MM.1S (cell line): ENCODE data around the gene NME3.

Source experiments
- DNase-seq: peaks from one replicate; pipeline ENCODE4 v3.0.0-alpha.2; 2015
- H2AFZ ChIP-seq: fragments of 300-600 bp; sonication (generic); 2 replicates; pipeline ENCODE4 v1.6.0; 2016; ENCODE audit warnings: antibody characterized with exemption, low read length
- H3F3A ChIP-seq: fragments of 300-600 bp; sonication (generic); 2 replicates; pipeline ENCODE4 v1.6.1; 2016; ENCODE audit warnings: mild to moderate bottlenecking, antibody characterized with exemption, low read length, moderate library complexity, mixed read lengths; ENCODE audit not compliant: insufficient read depth
- H3K27ac ChIP-seq: fragments of 300-600 bp; sonication (generic); 2 replicates; pipeline ENCODE4 v1.5.1; 2016; ENCODE audit warnings: mild to moderate bottlenecking, low read length
- H3K27me3 ChIP-seq: fragments of 300-600 bp; sonication (generic); replicated peaks from 2 replicates; pipeline ENCODE4 v1.6.0; 2016; ENCODE audit warnings: low read length; ENCODE audit not compliant: insufficient read depth
- H3K36me3 ChIP-seq: fragments of 300-600 bp; sonication (generic); replicated peaks from 2 replicates; pipeline ENCODE4 v1.6.1; 2016; ENCODE audit warnings: mild to moderate bottlenecking, low read length, mixed read lengths; ENCODE audit not compliant: insufficient read depth
- H3K4me1 ChIP-seq: fragments of 300-600 bp; sonication (generic); 2 replicates; pipeline ENCODE4 v1.6.1; 2016; ENCODE audit warnings: low read length, mixed read lengths
- H3K4me2 ChIP-seq: fragments of 300-600 bp; sonication (generic); 2 replicates; pipeline ENCODE4 v1.6.0; 2016; ENCODE audit warnings: low read depth, low read length
- H3K4me3 ChIP-seq: fragments of 300-600 bp; sonication (generic); 2 replicates; pipeline ENCODE4 v1.5.1; 2016; ENCODE audit warnings: low read length, mixed read lengths
- H3K79me2 ChIP-seq: fragments of 300-600 bp; sonication (generic); 2 replicates; pipeline ENCODE4 v1.6.1; 2016; ENCODE audit warnings: mixed run types, low read length, mixed read lengths
- H3K9ac ChIP-seq: fragments of 300-600 bp; sonication (generic); 2 replicates; pipeline ENCODE4 v1.6.1; 2016; ENCODE audit warnings: low read length, mixed read lengths
- H3K9me2 ChIP-seq: fragments of 300-600 bp; sonication (generic); replicated peaks from 2 replicates; pipeline ENCODE4 v1.6.1; 2016; ENCODE audit warnings: mild to moderate bottlenecking, low read length, mixed read lengths; ENCODE audit not compliant: insufficient read depth
- H3K9me3 ChIP-seq: fragments of 300-600 bp; sonication (generic); replicated peaks from 2 replicates; pipeline ENCODE4 v1.6.1; 2016; ENCODE audit warnings: mild to moderate bottlenecking, low read length, mixed read lengths; ENCODE audit not compliant: insufficient read depth
- H4K20me1 ChIP-seq: fragments of 300-600 bp; sonication (generic); 2 replicates; pipeline ENCODE4 v1.6.1; 2016; ENCODE audit warnings: mild to moderate bottlenecking, low read length, moderate library complexity, mixed read lengths; ENCODE audit not compliant: insufficient read depth
- CTCF ChIP-seq: fragments of 300-600 bp; sonication (generic); IDR thresholded peaks from 2 replicates; pipeline ENCODE4 v1.5.1; 2016; ENCODE audit warnings: antibody characterized with exemption, low read length, mixed read lengths
- EZH2 ChIP-seq: fragments of 300-600 bp; sonication (generic); optimal IDR thresholded peaks from 2 replicates; pipeline ENCODE3; 2017; ENCODE audit warnings: low read depth, mild to moderate bottlenecking, antibody characterized with exemption, low read length, mixed read lengths
- EZH2phosphoT487 ChIP-seq: fragments of 300-600 bp; sonication (generic); IDR thresholded peaks from 2 replicates; pipeline ENCODE4 v1.6.1; 2018; ENCODE audit warnings: antibody characterized with exemption, low read length

Gene NME3

DNA sequence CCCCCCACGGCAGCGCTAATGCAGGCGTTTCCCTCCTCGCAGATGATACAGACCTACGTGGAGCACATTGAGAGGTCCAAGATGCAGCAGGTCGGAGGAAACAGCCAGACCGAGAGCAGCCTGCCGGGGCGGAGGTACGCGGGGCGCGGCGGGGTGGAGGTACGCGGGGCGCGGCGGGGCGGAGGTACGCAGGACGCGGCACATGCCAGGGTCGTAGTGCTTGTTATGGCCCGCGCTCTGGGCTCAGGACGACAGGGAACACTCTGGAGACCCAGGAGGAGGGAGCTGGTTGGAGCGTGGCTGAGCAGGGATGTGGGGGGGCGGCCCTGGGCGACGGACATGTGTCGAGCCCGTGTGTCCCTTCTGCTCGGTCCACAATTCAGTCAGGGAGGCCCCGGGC is 41.9 kb downstream of the NME3 start:
- H3K9me3 ChIP-seq: no peaks in the 10 kb centered on the region
- no peak overlapping the region for H3K27ac ChIP-seq
- no peaks in the 10 kb centered on the region for H3F3A ChIP-seq
- no peaks in the 10 kb centered on the region for H3K4me1 ChIP-seq
- TF ChIP-seq CTCF: no peak
- no peak for TF ChIP-seq EZH2
- no peak for TF ChIP-seq EZH2phosphoT487
- H3K4me2 ChIP-seq: no peak overlapping the region
- H3K79me2 ChIP-seq: peaks cover 15% of the 10 kb centered on the region
- H3K27me3 ChIP-seq: no peaks in the 10 kb centered on the region
- no peak for DNase-seq
- H3K4me3 ChIP-seq: no peak overlapping the region
- no peak overlapping the region for H3K9ac ChIP-seq
- no peaks in the 10 kb centered on the region; the same call in 1 of the 2 replicates for H3K36me3 ChIP-seq
- no peaks in the 10 kb centered on the region for H4K20me1 ChIP-seq
- no peaks in the 10 kb centered on the region for H3K9me2 ChIP-seq
- H2AFZ ChIP-seq: no peak overlapping the region

DNA sequence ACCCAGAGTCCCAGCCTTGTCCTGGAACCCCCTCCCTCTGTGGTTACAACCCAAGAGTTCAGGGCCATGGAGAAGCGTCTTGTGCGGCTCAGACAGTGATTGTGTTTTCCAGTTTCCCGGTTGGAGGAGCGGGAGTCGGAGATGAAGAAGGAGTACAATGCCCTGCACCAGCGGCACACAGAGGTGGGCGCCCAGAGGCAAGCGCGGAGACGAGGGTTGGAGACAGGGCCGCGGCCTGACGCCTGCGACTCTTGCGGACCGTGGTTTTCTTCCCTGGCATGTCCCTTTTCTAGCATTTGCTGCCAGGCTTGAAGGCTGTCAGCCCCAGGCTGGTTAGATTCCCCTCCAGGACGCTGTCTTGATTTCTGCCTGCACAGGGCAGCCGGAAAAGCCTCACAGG is 42.3 kb downstream of the NME3 start:
- no peak for DNase-seq

DNA sequence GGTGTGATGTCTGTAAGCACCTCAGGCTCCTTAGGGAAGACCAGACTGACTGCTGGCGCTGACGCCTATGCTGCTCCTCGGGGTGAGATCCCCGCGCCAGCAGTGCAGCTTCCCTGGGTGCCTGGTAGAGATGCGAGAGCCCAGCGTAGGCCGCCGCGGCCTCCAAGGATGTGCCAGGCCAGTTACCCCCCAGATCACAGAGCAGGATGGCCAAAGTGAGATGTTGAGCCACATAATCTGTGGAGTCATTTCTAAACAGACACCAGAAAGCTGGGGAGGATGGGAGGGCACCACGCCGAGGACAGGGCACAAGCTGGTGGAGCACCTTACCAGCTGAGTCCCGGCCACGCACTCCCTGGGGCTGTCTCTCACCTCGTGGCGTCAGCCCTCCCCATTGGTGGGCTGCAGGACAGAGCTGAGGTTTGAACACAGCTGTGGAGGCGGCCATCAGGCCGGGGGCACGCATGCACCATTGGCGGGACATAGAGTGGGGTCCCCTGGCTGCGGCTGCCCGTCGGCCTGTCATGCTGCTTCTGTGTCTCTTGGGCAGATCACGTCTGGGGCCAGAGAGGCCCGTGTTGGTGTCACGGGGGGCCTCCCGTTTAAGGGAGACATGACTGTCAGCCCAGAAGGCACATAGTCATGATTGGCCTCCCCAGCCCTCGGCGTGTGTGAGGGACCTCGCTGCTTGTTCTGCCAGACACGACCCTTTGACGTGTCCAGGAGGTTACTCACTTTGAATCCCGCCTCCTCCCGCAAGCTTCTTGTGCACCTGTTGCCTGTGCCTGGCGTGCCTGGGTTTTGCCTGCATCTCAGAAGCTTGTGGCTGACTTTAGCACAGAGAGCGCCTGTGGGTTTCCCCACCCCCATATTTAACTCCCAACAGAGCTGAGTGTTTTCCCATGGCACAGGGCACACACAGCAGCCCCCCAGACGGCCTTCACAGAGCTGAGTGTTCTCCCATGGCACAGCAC is 43.4 kb downstream of the NME3 start:
- Histone ChIP-seq H3K4me1 (no peaks in the 10 kb centered on the region), H3K9me2 (no peaks in the 10 kb centered on the region), H3F3A (no peaks in the 10 kb centered on the region), H3K4me3 (no peak overlapping the region), H3K9ac (no peak overlapping the region), H3K4me2 (no peak overlapping the region), H3K9me3 (no peaks in the 10 kb centered on the region), H3K36me3 (no peaks in the 10 kb centered on the region), H3K79me2 (peaks cover 30% of the 10 kb centered on the region), H3K27ac (no peak overlapping the region), H3K27me3 (no peaks in the 10 kb centered on the region), H4K20me1 (no peaks in the 10 kb centered on the region), H2AFZ (no peak overlapping the region)
- no peak for DNase-seq
- TF ChIP-seq CTCF (no peak), EZH2 (no peak), EZH2phosphoT487 (no peak)

More for the DNA sequence above, 42.3 kb downstream of the NME3 start:
- H3K9me3 ChIP-seq: no peaks in the 10 kb centered on the region
- H3K4me2 ChIP-seq: no peak overlapping the region
- no peaks in the 10 kb centered on the region for H3K4me1 ChIP-seq
- no peaks in the 10 kb centered on the region for H3K36me3 ChIP-seq
- no peak for TF ChIP-seq CTCF
- TF ChIP-seq EZH2phosphoT487: no peak
- TF ChIP-seq EZH2: no peak
- H4K20me1 ChIP-seq: no peaks in the 10 kb centered on the region
- H2AFZ ChIP-seq: no peak overlapping the region
- H3K79me2 ChIP-seq: peaks cover 20% of the 10 kb centered on the region
- H3K9me2 ChIP-seq: no peaks in the 10 kb centered on the region
- H3K9ac ChIP-seq: no peak overlapping the region
- H3K27ac ChIP-seq: no peak overlapping the region
- no peak overlapping the region for H3K4me3 ChIP-seq
- no peaks in the 10 kb centered on the region for H3F3A ChIP-seq
- H3K27me3 ChIP-seq: no peaks in the 10 kb centered on the region
